ENCODE measurements around the gene CC2D2A. TPM values are rescaled to one million over a fixed set of nuclear protein-coding genes. Genes with fewer than 3 reads are reported as not detected.

The CC2D2A gene
- total RNA-seq, 1 donor from 2014 or later: 14.0 TPM

DNA sequence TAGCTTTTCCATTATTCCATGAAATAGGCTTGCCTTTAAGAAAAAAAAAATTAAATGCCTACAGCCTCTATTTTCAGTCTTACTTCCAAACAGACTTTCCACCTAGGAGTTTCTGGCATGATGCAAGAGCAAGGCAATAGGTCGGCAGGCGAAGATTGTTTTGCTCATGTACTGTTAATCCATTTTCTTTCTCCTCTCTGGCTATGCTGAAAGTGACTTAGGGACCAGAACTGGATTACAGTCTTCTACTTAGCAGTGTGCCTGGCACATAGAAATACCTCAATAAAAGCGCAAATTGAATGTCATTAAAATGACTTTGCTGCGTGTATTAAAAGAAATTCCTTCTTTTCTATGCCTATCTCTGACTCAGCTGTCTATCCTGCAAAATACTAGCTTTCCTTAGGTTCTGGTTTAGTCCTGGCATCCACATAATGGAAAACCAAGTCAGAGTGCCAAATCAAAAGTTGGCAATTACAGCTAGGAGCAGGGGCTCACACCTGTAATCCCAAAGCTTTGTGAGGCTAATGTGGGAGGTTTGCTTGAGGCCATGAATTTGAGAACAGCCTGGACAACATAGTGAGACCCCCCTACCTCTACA is 51.9 kb downstream of the CC2D2A start:
- H3K27ac ChIP-seq (ENCODE audit: low read depth, low read length): no peak overlapping the region
- no peak for FAIRE-seq
- no peak for DNase-seq (ENCODE audit: low read depth)
- peaks cover 5% of the 10 kb centered on the region for H3K36me3 ChIP-seq (ENCODE audit: insufficient read depth, low read length)
- TF ChIP-seq EZH2 (IDR thresholded peaks at IDR 0.05; ENCODE audit: insufficient read depth, low read length): no peak
- no peak for TF ChIP-seq CTCF (IDR thresholded peaks at IDR 0.05; ENCODE audit: insufficient read depth, low read depth, low read length)
- H3K4me1 ChIP-seq (ENCODE audit: insufficient read depth, low read length): no peaks in the 10 kb centered on the region
- H3K9me3 Mint-ChIP-seq (ENCODE audit: unreplicated experiment): peaks cover 13% of the 10 kb centered on the region
- no peak overlapping the region for H3K4me2 ChIP-seq (ENCODE audit: low read length)
- H3K4me3 ChIP-seq (ENCODE audit: insufficient read depth, low read depth, low read length): no peak overlapping the region
- no peaks in the 10 kb centered on the region for H3K27me3 ChIP-seq (ENCODE audit: insufficient read depth, low read length)
- no peak overlapping the region for H3K4me3 Mint-ChIP-seq (ENCODE audit: unreplicated experiment)
- H3K9me3 ChIP-seq (ENCODE audit: insufficient read depth, low read depth, low read length): peaks cover 3% of the 10 kb centered on the region
- peaks cover 7% of the 10 kb centered on the region for H3K4me1 Mint-ChIP-seq (ENCODE audit: low read depth, unreplicated experiment)
- H3K27me3 Mint-ChIP-seq (ENCODE audit: low read depth, unreplicated experiment): no peaks in the 10 kb centered on the region
- no peaks in the 10 kb centered on the region for H4K20me1 ChIP-seq (ENCODE audit: insufficient read depth, low read length)
- no peak overlapping the region for H2AFZ ChIP-seq (ENCODE audit: low read depth, low read length)
- H3K9ac ChIP-seq (ENCODE audit: low read length): no peak overlapping the region
- peak overlapping the region; percentile 56 for H3K27ac Mint-ChIP-seq (ENCODE audit: unreplicated experiment)
- H3K79me2 ChIP-seq (ENCODE audit: insufficient read depth, low read length): no peaks in the 10 kb centered on the region
- H3K36me3 Mint-ChIP-seq (ENCODE audit: low read depth, unreplicated experiment): peaks cover 27% of the 10 kb centered on the region

- no peaks in the 10 kb centered on the region for H3K9me3 ChIP-seq (ENCODE audit: insufficient read depth, low read depth, low read length)
- no peaks in the 10 kb centered on the region for H3K27me3 ChIP-seq (ENCODE audit: insufficient read depth, low read length)
- Mint-ChIP-seq H3K36me3 (ENCODE audit: low read depth, unreplicated experiment) (peaks cover 7% of the 10 kb centered on the region), H3K9me3 (ENCODE audit: unreplicated experiment) (no peaks in the 10 kb centered on the region), H3K27ac (ENCODE audit: unreplicated experiment) (peak overlapping the region; percentile 48), H3K27me3 (ENCODE audit: low read depth, unreplicated experiment) (no peaks in the 10 kb centered on the region), H3K4me1 (ENCODE audit: low read depth, unreplicated experiment) (peaks cover 9% of the 10 kb centered on the region), H3K4me3 (ENCODE audit: unreplicated experiment) (no peak overlapping the region)
- no peak overlapping the region for H3K9ac ChIP-seq (ENCODE audit: low read length)
- no peaks in the 10 kb centered on the region for H3K79me2 ChIP-seq (ENCODE audit: insufficient read depth, low read length)
- H3K4me3 ChIP-seq (ENCODE audit: insufficient read depth, low read depth, low read length): no peak overlapping the region
- H4K20me1 ChIP-seq (ENCODE audit: insufficient read depth, low read length): no peaks in the 10 kb centered on the region
- FAIRE-seq (no peak), DNase-seq (ENCODE audit: low read depth) (no peak)
- no peaks in the 10 kb centered on the region for H3K4me1 ChIP-seq (ENCODE audit: insufficient read depth, low read length)
- H3K27ac ChIP-seq (ENCODE audit: low read depth, low read length): no peak overlapping the region
- H3K4me2 ChIP-seq (ENCODE audit: low read length): no peak overlapping the region
- TF ChIP-seq CTCF (IDR thresholded peaks at IDR 0.05; ENCODE audit: insufficient read depth, low read depth, low read length) (no peak), EZH2 (IDR thresholded peaks at IDR 0.05; ENCODE audit: insufficient read depth, low read length) (no peak)
- H3K36me3 ChIP-seq (ENCODE audit: insufficient read depth, low read length): peaks cover 7% of the 10 kb centered on the region
- H2AFZ ChIP-seq (ENCODE audit: low read depth, low read length): no peak overlapping the region
Observed at GRCh38 chr4:15525080-15525479, 55.4 kb downstream of the CC2D2A start.

DNA sequence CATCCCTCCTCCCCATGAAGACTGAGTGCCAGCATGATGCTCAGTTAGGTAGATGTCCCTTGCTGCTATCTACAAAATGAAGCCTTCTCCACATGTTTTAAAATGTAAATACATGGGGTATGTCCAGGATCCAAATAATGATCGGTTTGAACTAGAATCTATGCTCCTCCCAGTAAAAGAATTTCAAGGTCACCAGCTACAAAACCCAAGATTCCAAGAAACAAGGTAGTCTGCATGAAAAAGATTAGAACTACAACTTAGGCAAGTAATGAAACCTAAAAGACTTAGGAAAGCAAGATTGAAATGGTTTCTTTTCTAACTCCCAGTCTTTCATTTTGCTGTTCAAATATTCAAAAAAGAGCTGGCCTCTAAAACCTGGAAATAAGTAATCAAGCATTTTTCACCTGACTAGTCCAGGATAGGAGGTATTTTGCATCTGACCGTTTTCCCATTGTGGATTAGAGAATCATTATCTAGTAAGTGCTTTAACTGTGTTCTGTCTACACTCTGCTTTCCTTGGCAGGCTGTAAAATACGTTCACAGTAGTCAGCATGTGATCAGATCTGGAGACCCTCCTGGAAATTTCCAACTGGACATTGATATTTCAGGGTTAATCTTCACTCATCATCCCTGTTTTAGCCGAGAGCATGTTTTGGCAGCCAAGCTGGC is 57.4 kb downstream of the CC2D2A start:
- Mint-ChIP-seq H3K27me3 (ENCODE audit: low read depth, unreplicated experiment) (no peaks in the 10 kb centered on the region), H3K4me1 (ENCODE audit: low read depth, unreplicated experiment) (peaks cover 7% of the 10 kb centered on the region), H3K27ac (ENCODE audit: unreplicated experiment) (no peak overlapping the region), H3K4me3 (ENCODE audit: unreplicated experiment) (no peak overlapping the region), H3K36me3 (ENCODE audit: low read depth, unreplicated experiment) (peaks cover 7% of the 10 kb centered on the region), H3K9me3 (ENCODE audit: unreplicated experiment) (no peaks in the 10 kb centered on the region)
- no peak overlapping the region for H3K4me2 ChIP-seq (ENCODE audit: low read length)
- H4K20me1 ChIP-seq (ENCODE audit: insufficient read depth, low read length): no peaks in the 10 kb centered on the region
- H3K79me2 ChIP-seq (ENCODE audit: insufficient read depth, low read length): no peaks in the 10 kb centered on the region
- H3K27me3 ChIP-seq (ENCODE audit: insufficient read depth, low read length): no peaks in the 10 kb centered on the region
- H3K27ac ChIP-seq (ENCODE audit: low read depth, low read length): no peak overlapping the region
- no peak for TF ChIP-seq CTCF (IDR thresholded peaks at IDR 0.05; ENCODE audit: insufficient read depth, low read depth, low read length)
- TF ChIP-seq EZH2 (IDR thresholded peaks at IDR 0.05; ENCODE audit: insufficient read depth, low read length): no peak
- no peaks in the 10 kb centered on the region for H3K9me3 ChIP-seq (ENCODE audit: insufficient read depth, low read depth, low read length)
- no peak overlapping the region for H2AFZ ChIP-seq (ENCODE audit: low read depth, low read length)
- no peak for FAIRE-seq
- no peaks in the 10 kb centered on the region for H3K4me1 ChIP-seq (ENCODE audit: insufficient read depth, low read length)
- H3K9ac ChIP-seq (ENCODE audit: low read length): no peak overlapping the region
- no peak for DNase-seq (ENCODE audit: low read depth)
- H3K36me3 ChIP-seq (ENCODE audit: insufficient read depth, low read length): peaks cover 7% of the 10 kb centered on the region
- H3K4me3 ChIP-seq (ENCODE audit: insufficient read depth, low read depth, low read length): no peak overlapping the region

All from astrocyte (in vitro differentiated cells and primary cell).